OCI-LY7 (cell line): Measurements from ENCODE around the gene MRGPRE.
"Not testable (repeated sequence)": the region's sequence is repeated elsewhere in the genome, so short reads cannot be mapped to it uniquely, and the experiment has no call there.

Source experiments
- EZH2phosphoT487 ChIP-seq: fragments of 200-600 bp; sonication (generic); IDR thresholded peaks from 2 replicates; pipeline ENCODE4 v1.6.1; 2018; ENCODE audit warnings: low read depth, borderline replicate concordance, mild to moderate bottlenecking, mixed run types, antibody characterized with exemption, low read length, moderate library complexity, mixed read lengths
- TF ChIP-seq, protein P1 (sequence below): fragments of 200-600 bp; sonication (generic); conservative IDR thresholded peaks from 2 replicates; pipeline ENCODE4 v1.5.1; 2014; ENCODE audit warnings: mild to moderate bottlenecking, antibody characterized with exemption, low read length, moderate library complexity, mixed read lengths

DNA sequence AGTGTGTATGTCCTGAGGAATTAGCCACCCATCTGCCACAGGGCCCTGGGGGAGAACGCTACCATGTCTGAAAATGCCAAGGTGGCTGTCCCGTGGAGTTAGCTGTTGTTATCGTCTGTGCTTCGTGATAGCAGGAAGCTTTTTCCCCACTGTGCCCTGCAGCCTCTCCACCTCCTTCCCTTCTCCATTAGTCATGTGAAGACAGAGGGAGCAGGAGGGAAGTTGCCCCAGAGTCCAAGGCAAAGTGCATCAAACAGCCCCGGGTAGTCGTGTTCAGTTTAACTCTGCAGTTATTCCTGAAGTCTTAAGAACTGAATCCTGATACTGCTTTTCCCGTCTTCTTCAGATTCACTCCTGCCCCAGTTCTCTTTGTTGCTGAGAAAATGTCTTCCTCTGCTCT, 30.3 kb upstream of the MRGPRE start:
- TF ChIP-seq, protein P1, sequence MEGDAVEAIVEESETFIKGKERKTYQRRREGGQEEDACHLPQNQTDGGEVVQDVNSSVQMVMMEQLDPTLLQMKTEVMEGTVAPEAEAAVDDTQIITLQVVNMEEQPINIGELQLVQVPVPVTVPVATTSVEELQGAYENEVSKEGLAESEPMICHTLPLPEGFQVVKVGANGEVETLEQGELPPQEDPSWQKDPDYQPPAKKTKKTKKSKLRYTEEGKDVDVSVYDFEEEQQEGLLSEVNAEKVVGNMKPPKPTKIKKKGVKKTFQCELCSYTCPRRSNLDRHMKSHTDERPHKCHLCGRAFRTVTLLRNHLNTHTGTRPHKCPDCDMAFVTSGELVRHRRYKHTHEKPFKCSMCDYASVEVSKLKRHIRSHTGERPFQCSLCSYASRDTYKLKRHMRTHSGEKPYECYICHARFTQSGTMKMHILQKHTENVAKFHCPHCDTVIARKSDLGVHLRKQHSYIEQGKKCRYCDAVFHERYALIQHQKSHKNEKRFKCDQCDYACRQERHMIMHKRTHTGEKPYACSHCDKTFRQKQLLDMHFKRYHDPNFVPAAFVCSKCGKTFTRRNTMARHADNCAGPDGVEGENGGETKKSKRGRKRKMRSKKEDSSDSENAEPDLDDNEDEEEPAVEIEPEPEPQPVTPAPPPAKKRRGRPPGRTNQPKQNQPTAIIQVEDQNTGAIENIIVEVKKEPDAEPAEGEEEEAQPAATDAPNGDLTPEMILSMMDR, result not testable (repeated sequence)
- TF ChIP-seq EZH2phosphoT487, result not testable (repeated sequence)
